ENCODE measurements around the gene ABCD3.

DNA sequence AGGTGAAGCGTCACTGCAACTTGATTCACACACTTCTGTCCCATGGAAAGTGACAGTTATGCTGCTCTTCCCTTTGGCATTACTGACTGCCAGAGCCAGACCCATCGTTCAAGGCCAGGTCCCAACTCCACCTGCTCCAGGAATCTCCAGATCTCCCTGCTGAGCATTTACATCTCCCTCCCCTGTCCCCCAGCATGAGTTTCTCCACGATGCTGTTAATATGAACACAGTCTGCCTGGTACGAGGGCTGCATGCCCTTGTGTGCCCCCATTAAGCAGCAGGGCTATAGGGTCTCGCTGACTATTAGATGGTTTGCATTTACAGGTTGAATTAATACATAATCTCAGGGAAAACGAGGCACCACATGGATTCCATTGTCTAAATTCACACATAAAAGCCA, 119.1 kb downstream of the ABCD3 start:
- TF ChIP-seq, protein P1, sequence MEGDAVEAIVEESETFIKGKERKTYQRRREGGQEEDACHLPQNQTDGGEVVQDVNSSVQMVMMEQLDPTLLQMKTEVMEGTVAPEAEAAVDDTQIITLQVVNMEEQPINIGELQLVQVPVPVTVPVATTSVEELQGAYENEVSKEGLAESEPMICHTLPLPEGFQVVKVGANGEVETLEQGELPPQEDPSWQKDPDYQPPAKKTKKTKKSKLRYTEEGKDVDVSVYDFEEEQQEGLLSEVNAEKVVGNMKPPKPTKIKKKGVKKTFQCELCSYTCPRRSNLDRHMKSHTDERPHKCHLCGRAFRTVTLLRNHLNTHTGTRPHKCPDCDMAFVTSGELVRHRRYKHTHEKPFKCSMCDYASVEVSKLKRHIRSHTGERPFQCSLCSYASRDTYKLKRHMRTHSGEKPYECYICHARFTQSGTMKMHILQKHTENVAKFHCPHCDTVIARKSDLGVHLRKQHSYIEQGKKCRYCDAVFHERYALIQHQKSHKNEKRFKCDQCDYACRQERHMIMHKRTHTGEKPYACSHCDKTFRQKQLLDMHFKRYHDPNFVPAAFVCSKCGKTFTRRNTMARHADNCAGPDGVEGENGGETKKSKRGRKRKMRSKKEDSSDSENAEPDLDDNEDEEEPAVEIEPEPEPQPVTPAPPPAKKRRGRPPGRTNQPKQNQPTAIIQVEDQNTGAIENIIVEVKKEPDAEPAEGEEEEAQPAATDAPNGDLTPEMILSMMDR (IDR thresholded peaks at IDR 0.05) = no peak
- no peak for TF ChIP-seq POLR2A (IDR thresholded peaks at IDR 0.05)

Measured in right lobe of liver (tissue), 4 donors.